GM18498 (cell line): ENCODE results near the gene ANKRD39.
"Not testable (repeated sequence)": the region's sequence is repeated elsewhere in the genome, so short reads cannot be mapped to it uniquely, and the experiment has no call there.

Source experiments
- ATAC-seq: cut with Tn5 transposase; IDR thresholded peaks from one replicate; pipeline ENCODE4 v1.9.1; 2021; ENCODE audit warnings: mild to moderate bottlenecking, moderate library complexity; ENCODE audit not compliant: unreplicated experiment

The ANKRD39 gene

GRCh38 chr2:96811917-96812316, 45.9 kb downstream of the ANKRD39 start:
- no peak for ATAC-seq

- no peak for ATAC-seq
Measured at GRCh38 chr2:96810783-96811192, 47.0 kb downstream of the ANKRD39 start.

GRCh38 chr2:96809951-96810782, 47.6 kb downstream of the ANKRD39 start:
- ATAC-seq: no peak

GRCh38 chr2:96809216-96809882, 48.5 kb downstream of the ANKRD39 start:
- no peak for ATAC-seq

- no peak for ATAC-seq
Measured at GRCh38 chr2:96808176-96808837, 49.5 kb downstream of the ANKRD39 start.

- ATAC-seq: no peak
Measured at GRCh38 chr2:96807127-96807471, 50.7 kb downstream of the ANKRD39 start.

- no peak for ATAC-seq
Measured at GRCh38 chr2:96806468-96807126, 51.2 kb downstream of the ANKRD39 start.

GRCh38 chr2:96805946-96806345, 51.9 kb downstream of the ANKRD39 start:
- not testable (repeated sequence) for ATAC-seq

- ATAC-seq: no peak
Measured at GRCh38 chr2:96804986-96805385, 52.8 kb downstream of the ANKRD39 start.

GRCh38 chr2:96802721-96803120, 55.1 kb downstream of the ANKRD39 start:
- no peak for ATAC-seq

- peak; percentile 42 for ATAC-seq
Measured at GRCh38 chr2:96801786-96802595, 55.8 kb downstream of the ANKRD39 start.

- peak; percentile 91 for ATAC-seq
Measured at GRCh38 chr2:96801005-96801785, 56.6 kb downstream of the ANKRD39 start.

GRCh38 chr2:96800061-96801004, 57.5 kb downstream of the ANKRD39 start:
- peak; percentile 22 for ATAC-seq

- no peak for ATAC-seq
Measured at GRCh38 chr2:96799623-96799935, 58.2 kb downstream of the ANKRD39 start.

GRCh38 chr2:96798733-96799622, 58.8 kb downstream of the ANKRD39 start:
- no peak for ATAC-seq
